ENCODE measurements around the gene SLC7A9.

SLC7A9 gene

GRCh38 chr19:32870981-32871451, 1.4 kb upstream of the SLC7A9 start:
- TF ChIP-seq ZBTB7A (IDR thresholded peaks at IDR 0.05; ENCODE audit: low read depth) (no peak), TCF12 (IDR thresholded peaks at IDR 0.05; ENCODE audit: low read depth) (no peak), NFIC (IDR thresholded peaks at IDR 0.05) (no peak), CREB1 (IDR thresholded peaks at IDR 0.05; ENCODE audit: low read depth) (no peak), TAF1 (IDR thresholded peaks at IDR 0.05; ENCODE audit: low read depth) (no peak), FOXM1 (IDR thresholded peaks at IDR 0.05; ENCODE audit: borderline replicate concordance, low read depth) (no peak), USF1 (IDR thresholded peaks at IDR 0.05) (no peak), EP300 (IDR thresholded peaks at IDR 0.05; ENCODE audit: borderline replicate concordance) (no peak), RAD21 (IDR thresholded peaks at IDR 0.05; ENCODE audit: low read depth) (no peak), YY1 (IDR thresholded peaks at IDR 0.05; ENCODE audit: low read depth) (no peak), TEAD4 (IDR thresholded peaks at IDR 0.05) (no peak)

- no peak for TF ChIP-seq EGR1 (IDR thresholded peaks at IDR 0.05)
- TF ChIP-seq TCF12 (IDR thresholded peaks at IDR 0.05; ENCODE audit: low read depth), result no peak
- TF ChIP-seq TEAD4 (IDR thresholded peaks at IDR 0.05), result no peak
- TF ChIP-seq MAX (IDR thresholded peaks at IDR 0.05), result no peak
- no peak for TF ChIP-seq RAD21 (IDR thresholded peaks at IDR 0.05; ENCODE audit: low read depth)
- TF ChIP-seq CREB1 (IDR thresholded peaks at IDR 0.05; ENCODE audit: low read depth), result no peak
- TF ChIP-seq CEBPB (IDR thresholded peaks at IDR 0.05), result no peak
- no peak for TF ChIP-seq ZBTB7A (IDR thresholded peaks at IDR 0.05; ENCODE audit: low read depth)
- no peak for TF ChIP-seq NFIC (IDR thresholded peaks at IDR 0.05)
- no peak for TF ChIP-seq YY1 (IDR thresholded peaks at IDR 0.05; ENCODE audit: low read depth)
- TF ChIP-seq EP300 (IDR thresholded peaks at IDR 0.05; ENCODE audit: borderline replicate concordance), result no peak
- TF ChIP-seq FOXM1 (IDR thresholded peaks at IDR 0.05; ENCODE audit: borderline replicate concordance, low read depth), result no peak
- no peak for TF ChIP-seq USF1 (IDR thresholded peaks at IDR 0.05)
- TF ChIP-seq TAF1 (IDR thresholded peaks at IDR 0.05; ENCODE audit: low read depth), result no peak
- TF ChIP-seq REST (IDR thresholded peaks at IDR 0.05; ENCODE audit: low read depth), result no peak
Observed at GRCh38 chr19:32869966-32870573, 503 bp upstream of the SLC7A9 start.

GRCh38 chr19:32868206-32868950, 1.2 kb downstream of the SLC7A9 start:
- TF ChIP-seq NFIC (IDR thresholded peaks at IDR 0.05) (no peak), EP300 (IDR thresholded peaks at IDR 0.05; ENCODE audit: borderline replicate concordance) (no peak), MAX (IDR thresholded peaks at IDR 0.05) (no peak), TAF1 (IDR thresholded peaks at IDR 0.05; ENCODE audit: low read depth) (no peak), FOXM1 (IDR thresholded peaks at IDR 0.05; ENCODE audit: borderline replicate concordance, low read depth) (no peak), CREB1 (IDR thresholded peaks at IDR 0.05; ENCODE audit: low read depth) (no peak), USF1 (IDR thresholded peaks at IDR 0.05) (no peak), EGR1 (IDR thresholded peaks at IDR 0.05) (no peak), YY1 (IDR thresholded peaks at IDR 0.05; ENCODE audit: low read depth) (no peak), TEAD4 (IDR thresholded peaks at IDR 0.05) (no peak), ZBTB7A (IDR thresholded peaks at IDR 0.05; ENCODE audit: low read depth) (no peak), TCF12 (IDR thresholded peaks at IDR 0.05; ENCODE audit: low read depth) (no peak), CEBPB (IDR thresholded peaks at IDR 0.05) (no peak), REST (IDR thresholded peaks at IDR 0.05; ENCODE audit: low read depth) (no peak), RAD21 (IDR thresholded peaks at IDR 0.05; ENCODE audit: low read depth) (no peak)

- no peak for TF ChIP-seq TAF1 (IDR thresholded peaks at IDR 0.05; ENCODE audit: low read depth)
- no peak for TF ChIP-seq EP300 (IDR thresholded peaks at IDR 0.05; ENCODE audit: borderline replicate concordance)
- no peak for TF ChIP-seq TCF12 (IDR thresholded peaks at IDR 0.05; ENCODE audit: low read depth)
- no peak for TF ChIP-seq USF1 (IDR thresholded peaks at IDR 0.05)
- no peak for TF ChIP-seq CREB1 (IDR thresholded peaks at IDR 0.05; ENCODE audit: low read depth)
- no peak for TF ChIP-seq EGR1 (IDR thresholded peaks at IDR 0.05)
- TF ChIP-seq CEBPB (IDR thresholded peaks at IDR 0.05), result no peak
- no peak for TF ChIP-seq ZBTB7A (IDR thresholded peaks at IDR 0.05; ENCODE audit: low read depth)
- TF ChIP-seq MAX (IDR thresholded peaks at IDR 0.05), result no peak
- no peak for TF ChIP-seq YY1 (IDR thresholded peaks at IDR 0.05; ENCODE audit: low read depth)
- no peak for TF ChIP-seq REST (IDR thresholded peaks at IDR 0.05; ENCODE audit: low read depth)
- no peak for TF ChIP-seq NFIC (IDR thresholded peaks at IDR 0.05)
- TF ChIP-seq FOXM1 (IDR thresholded peaks at IDR 0.05; ENCODE audit: borderline replicate concordance, low read depth), result no peak
- TF ChIP-seq TEAD4 (IDR thresholded peaks at IDR 0.05), result no peak
- TF ChIP-seq RAD21 (IDR thresholded peaks at IDR 0.05; ENCODE audit: low read depth), result no peak
Observed at GRCh38 chr19:32866564-32867265, 2.9 kb downstream of the SLC7A9 start.

Measured in Ishikawa (cell line).